Panc1 (cell line): ENCODE results near the gene STRADB. TPM values are rescaled to one million over a fixed set of nuclear protein-coding genes. Genes with fewer than 3 reads are reported as not detected.
"Not testable (repeated sequence)": the region's sequence is repeated elsewhere in the genome, so short reads cannot be mapped to it uniquely, and the experiment has no call there.

Experiments used
- ATAC-seq: fragments of 200-7000 bp; cut with Tn5 transposase; 2 replicates; pipeline ENCODE4 v1.9.1; 2020; ENCODE audit warnings: mild to moderate bottlenecking, moderate library complexity
- BruUV-seq: library from RNA; stranded (reverse); fragments of 400-500 nt; replicated peaks from 2 replicates; lab custom pipeline; 2021; lab: Mats Ljungman, UMichigan
- CTCF ChIA-PET: fragments of 300-600 bp; sonication (Branson Sonifier 250); formaldehyde crosslinking; loops from one replicate; lab custom pipeline; 2022; ENCODE audit warnings: antibody characterized with exemption; lab: Charles Lee
- POLR2A ChIA-PET: fragments of 300-600 bp; sonication (Branson Sonifier 250); formaldehyde crosslinking; loops from one replicate; lab custom pipeline; 2022; ENCODE audit warnings: antibody characterized with exemption; lab: Charles Lee
- DNase-seq: peaks from one replicate; pipeline ENCODE4 v3.0.0-alpha.2; 2010; ENCODE audit warnings: low read depth, low spot score
- H3K27ac ChIP-seq: 2 replicates; pipeline ENCODE4 v1.5.1; 2011; ENCODE audit warnings: mild to moderate bottlenecking, low read length, inconsistent platforms
- H3K27me3 ChIP-seq: fragments of 200-500 bp; sonication (Bioruptor generic); 2 replicates; pipeline ENCODE4 v1.6.0; 2014; ENCODE audit warnings: low read length, inconsistent platforms; ENCODE audit not compliant: control insufficient read depth, insufficient read depth
- H3K36me3 ChIP-seq: fragments of 200-500 bp; sonication (Bioruptor generic); 2 replicates; pipeline ENCODE4 v1.5.1; 2014; ENCODE audit warnings: inconsistent platforms, mild to moderate bottlenecking, low read length, moderate library complexity; ENCODE audit not compliant: control insufficient read depth, insufficient read depth
- H3K4me1 ChIP-seq: 2 replicates; pipeline ENCODE4 v1.5.1; 2011; ENCODE audit warnings: inconsistent platforms, mild to moderate bottlenecking, low read length, moderate library complexity; ENCODE audit not compliant: control insufficient read depth, insufficient read depth
- H3K4me3 ChIP-seq, 2 experiments: 2 replicates each; pipeline ENCODE4 v1.5.1; 2011 to 2012; ENCODE audit warnings: low read depth in 2 of 2, low read length in 2 of 2, mild to moderate bottlenecking in 2 of 2, inconsistent platforms in 1 of 2, moderate library complexity in 1 of 2
- H3K9me3 ChIP-seq: fragments of 200-500 bp; sonication (Bioruptor generic); 2 replicates; pipeline ENCODE4 v1.5.1; 2014; ENCODE audit warnings: low read depth, mild to moderate bottlenecking, inconsistent platforms, low read length, moderate library complexity; ENCODE audit not compliant: control insufficient read depth, insufficient read depth
- CTCF ChIP-seq: fragments of 450-650 bp; IDR thresholded peaks from 2 replicates; pipeline ENCODE4 v1.5.1; 2017; ENCODE audit warnings: mild to moderate bottlenecking
- POLR2AphosphoS5 ChIP-seq: IDR thresholded peaks from 2 replicates; pipeline ENCODE4 v1.6.1; 2012; ENCODE audit warnings: mild to moderate bottlenecking, low read depth, low read length, moderate library complexity
- REST ChIP-seq, 2 experiments: IDR thresholded peaks; 2 replicates each; pipeline ENCODE4 v1.6.1; 2011 to 2012; ENCODE audit warnings: low read depth in 2 of 2, control low read depth in 1 of 2, low read length in 1 of 2, mild to moderate bottlenecking in 1 of 2, moderate library complexity in 1 of 2; ENCODE audit not compliant: insufficient read depth in 1 of 2
- SIN3A ChIP-seq: IDR thresholded peaks from 2 replicates; pipeline ENCODE4 v1.6.1; 2012; ENCODE audit warnings: low read depth, mild to moderate bottlenecking, low read length, moderate library complexity, borderline replicate concordance; ENCODE audit not compliant: insufficient read depth
- TCF7L2 ChIP-seq: IDR thresholded peaks from 2 replicates; pipeline ENCODE4 v1.6.1; 2011; ENCODE audit warnings: mild to moderate bottlenecking, low read depth, low read length, inconsistent platforms
- in situ Hi-C: cut with HindIII; loops from 2 replicates; pipeline ENCODE4 v1.10.0; 2016; ENCODE audit warnings: low sequenced_read_pairs, low pct_unique_long_range_greater_than_20kb
- intact Hi-C: fragments of 100-400 bp; cut with micrococcal nuclease; formaldehyde crosslinking; loops from one replicate; pipeline ENCODE4 v1.10.0; 2022; ENCODE audit not compliant: unreplicated experiment
- total RNA-seq: library from RNA; stranded (reverse); gene quantifications from one replicate; pipeline ENCODE4 v1.2.1, GENCODE V29; 2021; ENCODE audit not compliant: unreplicated experiment

STRADB gene
- total RNA-seq, 1 experiment from 2014 or later, result 33.4 TPM

- H3K4me3 ChIP-seq, CTCF ChIA-PET, H3K9me3 ChIP-seq, POLR2A ChIA-PET, in situ Hi-C loops, H3K27me3 ChIP-seq, H3K27ac ChIP-seq, H3K4me1 ChIP-seq, intact Hi-C loops, DNase-seq, BruUV-seq, H3K36me3 ChIP-seq, ATAC-seq: not testable (repeated sequence)
Measured at GRCh38 chr2:201428366-201428765, 23.2 kb upstream of the STRADB start.

GRCh38 chr2:201429835-201430234 is 21.7 kb upstream of the STRADB start:
- POLR2A ChIA-PET, DNase-seq, BruUV-seq, H3K4me3 ChIP-seq, CTCF ChIA-PET, ATAC-seq, H3K4me1 ChIP-seq, H3K36me3 ChIP-seq, in situ Hi-C loops, intact Hi-C loops, H3K27ac ChIP-seq, H3K9me3 ChIP-seq, H3K27me3 ChIP-seq: not testable (repeated sequence)

GRCh38 chr2:201430322-201430721 is 21.2 kb upstream of the STRADB start:
- H3K27me3 ChIP-seq, H3K4me3 ChIP-seq, H3K36me3 ChIP-seq, DNase-seq, in situ Hi-C loops, POLR2A ChIA-PET, H3K4me1 ChIP-seq, H3K27ac ChIP-seq, intact Hi-C loops, ATAC-seq, BruUV-seq, H3K9me3 ChIP-seq, CTCF ChIA-PET: not testable (repeated sequence)

- ChIA-PET CTCF (no interaction called here), POLR2A (no interaction called here)
- H3K4me1 ChIP-seq, result no peaks in the 10 kb centered on the region
- BruUV-seq, result no TSS peak
- intact Hi-C loops, result no loop called here
- in situ Hi-C loops, result no loop called here
- no peak overlapping the region for H3K27ac ChIP-seq
- H3K9me3 ChIP-seq, result no peaks in the 10 kb centered on the region
- TF ChIP-seq SIN3A, result no peak
- no peak for TF ChIP-seq TCF7L2
- no peak for TF ChIP-seq CTCF
- TF ChIP-seq REST (IDR thresholded peaks at IDR 0.05; ENCODE audit: insufficient read depth in 1 of 2, low read depth in 2 of 2, low read length in 1 of 2), result no peak
- no peak for TF ChIP-seq POLR2AphosphoS5
- H3K4me3 ChIP-seq, result no peak overlapping the region
- no peaks in the 10 kb centered on the region for H3K36me3 ChIP-seq
- DNase-seq (no peak), ATAC-seq (no peak)
- no peaks in the 10 kb centered on the region for H3K27me3 ChIP-seq
Measured at GRCh38 chr2:201430839-201431238, 20.7 kb upstream of the STRADB start.
